Upper lobe of left lung (tissue), 6 donors: ENCODE measurements around the gene TARP.

Experiments
- ATAC-seq, 2 donors: fragments of 200-7000 bp; cut with Tn5 transposase; one replicate each; pipeline ENCODE4 v1.9.1; 2022; ENCODE audit warnings: mild to moderate bottlenecking in 2 of 2, moderate library complexity in 2 of 2; ENCODE audit not compliant: low FRiP score in 2 of 2
- DNase-seq, 2 donors: peaks; one replicate each; pipeline ENCODE4 v3.0.0-alpha.2; 2019 to 2020
- H3K27ac ChIP-seq, 4 donors: fragments of 200-600 bp; sonication (generic); one replicate each; pipeline ENCODE4 v1.5.1; 2016 to 2019
- H3K27me3 ChIP-seq, 4 donors: fragments of 200-600 bp; sonication (generic); one replicate each; pipeline ENCODE4 v1.5.1; 2017 to 2019
- H3K36me3 ChIP-seq, 4 donors: fragments of 200-600 bp; sonication (generic); one replicate each; pipeline ENCODE4 v1.5.1; 2016 to 2019
- H3K4me1 ChIP-seq, 4 donors: fragments of 200-600 bp; sonication (generic); one replicate each; pipeline ENCODE4 v1.5.1; 2018 to 2019
- H3K4me3 ChIP-seq, 4 donors: fragments of 200-600 bp; sonication (generic); one replicate each; pipeline ENCODE4 v1.5.1; 2017 to 2019; ENCODE audit warnings: mild to moderate bottlenecking in 2 of 4, moderate library complexity in 1 of 4
- H3K9me3 ChIP-seq, 4 donors: fragments of 200-600 bp; sonication (generic); one replicate each; pipeline ENCODE4 v1.5.1; 2018 to 2019
- EP300 ChIP-seq, 4 donors: sonication (generic); formaldehyde crosslinking; IDR thresholded peaks; one replicate each; pipeline ENCODE4 v1.5.1; 2017; ENCODE audit warnings: antibody characterized with exemption in 4 of 4, control low read depth in 2 of 4
- POLR2A ChIP-seq, 4 donors: fragments of 450-650 bp; IDR thresholded peaks; one replicate each; pipeline ENCODE4 v1.5.1; 2016 to 2017; ENCODE audit warnings: antibody characterized with exemption in 4 of 4, mild to moderate bottlenecking in 2 of 4
- POLR2AphosphoS5 ChIP-seq, 2 donors: sonication (generic); formaldehyde crosslinking; IDR thresholded peaks; one replicate each; pipeline ENCODE4 v1.5.1; 2017; ENCODE audit warnings: antibody characterized with exemption in 2 of 2
- WGBS, 2 donors: methylation state at CpG; one replicate each; pipeline ENCODE4 v1.1.5; 2017 to 2018; 5-methylcytosine and 5-hydroxymethylcytosine counted together
- TF ChIP-seq, protein P1 (sequence below), 6 experiments: fragments of 450-650 bp in 4 of 6; fragments of 200-600 bp in 2 of 6; sonication (generic) in 2 of 6; IDR thresholded peaks; one replicate each; pipeline ENCODE4 v1.5.1; 2016 to 2019; ENCODE audit warnings: antibody characterized with exemption in 6 of 6
- donor health status: DM: no; HTN: no; CAD: no; lungs with moderate emphysema.
- donor health status: DM: no; HTN: yes; CAD: no; lungs with severe emphysema.

TARP gene

DNA sequence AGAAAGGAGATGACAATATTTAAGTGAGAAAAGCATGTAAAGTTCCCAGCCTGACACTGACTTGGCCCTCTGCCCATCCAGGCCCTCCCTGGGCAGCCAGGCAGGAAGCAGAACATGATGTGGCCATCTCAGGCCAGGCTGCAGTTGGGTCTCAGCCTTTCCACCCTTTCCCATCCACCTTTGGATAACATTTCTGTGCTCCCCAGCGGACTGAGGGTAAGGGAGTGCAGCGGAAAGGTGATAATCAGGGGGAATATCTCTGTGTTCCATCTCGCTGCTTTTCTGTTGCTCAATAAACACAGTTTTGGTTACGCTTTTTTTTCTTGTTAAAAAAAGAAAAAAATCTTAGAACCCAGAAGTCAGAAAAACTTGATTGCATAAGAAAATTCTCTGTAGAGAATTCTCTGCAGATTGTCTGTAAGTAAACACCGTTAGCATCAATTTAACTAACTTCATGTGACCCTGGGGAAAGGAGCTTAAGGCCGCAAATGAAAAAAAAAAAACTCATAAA lies 37.2 kb upstream of the TARP start:
- DNase-seq: peak in 1 of 2 donors; percentile 68
- no peak for TF ChIP-seq POLR2A (IDR thresholded peaks at IDR 0.05)
- TF ChIP-seq EP300 (IDR thresholded peaks at IDR 0.05): no peak
- TF ChIP-seq, protein P1, sequence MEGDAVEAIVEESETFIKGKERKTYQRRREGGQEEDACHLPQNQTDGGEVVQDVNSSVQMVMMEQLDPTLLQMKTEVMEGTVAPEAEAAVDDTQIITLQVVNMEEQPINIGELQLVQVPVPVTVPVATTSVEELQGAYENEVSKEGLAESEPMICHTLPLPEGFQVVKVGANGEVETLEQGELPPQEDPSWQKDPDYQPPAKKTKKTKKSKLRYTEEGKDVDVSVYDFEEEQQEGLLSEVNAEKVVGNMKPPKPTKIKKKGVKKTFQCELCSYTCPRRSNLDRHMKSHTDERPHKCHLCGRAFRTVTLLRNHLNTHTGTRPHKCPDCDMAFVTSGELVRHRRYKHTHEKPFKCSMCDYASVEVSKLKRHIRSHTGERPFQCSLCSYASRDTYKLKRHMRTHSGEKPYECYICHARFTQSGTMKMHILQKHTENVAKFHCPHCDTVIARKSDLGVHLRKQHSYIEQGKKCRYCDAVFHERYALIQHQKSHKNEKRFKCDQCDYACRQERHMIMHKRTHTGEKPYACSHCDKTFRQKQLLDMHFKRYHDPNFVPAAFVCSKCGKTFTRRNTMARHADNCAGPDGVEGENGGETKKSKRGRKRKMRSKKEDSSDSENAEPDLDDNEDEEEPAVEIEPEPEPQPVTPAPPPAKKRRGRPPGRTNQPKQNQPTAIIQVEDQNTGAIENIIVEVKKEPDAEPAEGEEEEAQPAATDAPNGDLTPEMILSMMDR (IDR thresholded peaks at IDR 0.05): no peak
- TF ChIP-seq POLR2AphosphoS5 (IDR thresholded peaks at IDR 0.05): no peak
- H3K36me3 ChIP-seq: no peaks in the 10 kb centered on the region
- H3K27me3 ChIP-seq: no peaks in the 10 kb centered on the region
- H3K9me3 ChIP-seq: no peaks in the 10 kb centered on the region
- H3K4me1 ChIP-seq: peaks cover 10 to 21% (median 15%) of the 10 kb centered on the region in 4 donors
- H3K4me3 ChIP-seq: peak overlapping the region in 3 of 4 donors; percentile 36 to 55 (median 51)
- peak overlapping the region in 3 of 4 donors; percentile 49 to 81 (median 70) for H3K27ac ChIP-seq
- WGBS, 2 donors: 45 to 54% methylated on average over 6 of the region's 6 CpGs
- peak; percentile 16 to 58 for ATAC-seq

DNA sequence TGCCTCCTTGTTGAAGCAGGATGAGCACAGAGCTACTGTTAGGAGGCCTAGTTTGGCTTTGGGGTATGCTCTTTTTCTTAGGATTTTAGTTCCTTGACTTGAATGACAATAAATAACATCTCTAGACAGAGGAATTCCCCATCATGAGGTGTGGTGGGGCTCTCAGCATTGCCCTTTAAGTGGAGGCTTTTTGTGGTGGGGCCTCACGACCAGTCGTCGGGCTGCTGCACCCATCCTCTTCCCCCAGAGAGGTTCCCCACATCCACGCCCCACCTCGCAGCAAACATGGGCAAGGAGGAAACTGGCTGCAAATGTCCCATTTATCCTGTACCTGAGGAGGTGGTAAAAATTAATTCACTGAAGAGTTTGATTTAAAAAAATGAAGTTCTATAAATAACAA lies 36.1 kb upstream of the TARP start:
- no peaks in the 10 kb centered on the region for H3K36me3 ChIP-seq
- no peak overlapping the region for H3K27ac ChIP-seq
- no peak overlapping the region for H3K4me3 ChIP-seq
- no peaks in the 10 kb centered on the region for H3K27me3 ChIP-seq
- H3K4me1 ChIP-seq: peaks cover 10 to 21% (median 15%) of the 10 kb centered on the region in 4 donors
- 73 to 79% methylated on average over 5 of the region's 5 CpGs for WGBS, 2 donors
- TF ChIP-seq EP300 (IDR thresholded peaks at IDR 0.05) (no peak), POLR2AphosphoS5 (IDR thresholded peaks at IDR 0.05) (no peak), POLR2A (IDR thresholded peaks at IDR 0.05) (no peak)
- TF ChIP-seq, protein P1 (IDR thresholded peaks at IDR 0.05): no peak
- ATAC-seq: no peak
- H3K9me3 ChIP-seq: no peaks in the 10 kb centered on the region
- no peak for DNase-seq

DNA sequence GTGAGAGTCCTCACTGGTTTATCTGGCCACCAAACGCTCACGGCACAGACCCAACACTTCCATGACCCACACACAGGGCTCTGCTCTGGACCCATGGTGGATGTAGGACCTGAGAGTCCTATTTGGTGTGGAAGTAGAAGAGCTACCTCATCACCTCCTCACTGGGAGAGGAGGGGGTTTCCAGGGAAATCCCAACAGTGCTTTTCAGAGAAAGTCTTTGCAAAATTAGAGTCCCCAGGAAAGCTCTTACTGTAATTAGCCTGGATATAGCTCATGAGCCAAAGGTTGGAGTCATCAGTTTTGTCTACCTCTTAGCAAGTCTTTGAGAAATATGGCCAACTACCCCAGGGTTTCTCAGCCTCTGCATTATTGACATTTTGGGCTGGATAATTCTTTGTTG lies 34.7 kb upstream of the TARP start:
- Histone ChIP-seq H3K27ac (no peak overlapping the region), H3K27me3 (no peaks in the 10 kb centered on the region), H3K36me3 (no peaks in the 10 kb centered on the region), H3K4me1 (peaks cover 10 to 21% (median 13%) of the 10 kb centered on the region in 4 donors), H3K9me3 (no peaks in the 10 kb centered on the region), H3K4me3 (no peak overlapping the region)
- DNase-seq (no peak), ATAC-seq (no peak)
- TF ChIP-seq, protein P1 (IDR thresholded peaks at IDR 0.05): no peak
- 94 to 100% methylated on average over 2 of the region's 2 CpGs for WGBS, 2 donors

DNA sequence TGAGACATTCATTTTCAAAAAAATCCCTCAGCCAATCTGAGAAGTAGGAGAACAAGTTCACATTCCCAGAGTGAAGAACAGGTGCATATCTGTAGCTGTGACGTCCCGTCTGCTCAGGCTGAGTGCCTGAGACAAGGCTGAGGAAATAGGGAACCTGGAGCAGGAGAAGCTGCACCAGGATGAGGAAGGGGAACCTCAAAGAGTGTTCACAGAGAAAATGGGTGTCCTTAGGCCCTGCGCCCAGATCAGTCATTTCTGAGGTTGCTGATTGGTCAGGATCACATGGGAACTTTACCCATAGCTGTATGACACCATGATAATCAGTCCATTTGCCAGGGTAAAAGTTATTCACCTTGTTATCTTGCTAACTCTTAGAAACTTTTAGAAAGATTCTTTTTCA lies 34.2 kb upstream of the TARP start:
- Histone ChIP-seq H3K27ac (no peak overlapping the region), H3K36me3 (no peaks in the 10 kb centered on the region), H3K4me3 (no peak overlapping the region), H3K4me1 (peaks cover 6 to 21% (median 10%) of the 10 kb centered on the region in 4 donors), H3K9me3 (no peaks in the 10 kb centered on the region), H3K27me3 (no peaks in the 10 kb centered on the region)
- DNase-seq (peak in 1 of 2 donors; percentile 28), ATAC-seq (peak in 1 of 2 donors; percentile 54)
- TF ChIP-seq EP300 (IDR thresholded peaks at IDR 0.05) (no peak), POLR2A (IDR thresholded peaks at IDR 0.05) (no peak), POLR2AphosphoS5 (IDR thresholded peaks at IDR 0.05) (no peak)
- TF ChIP-seq, protein P1 (IDR thresholded peaks at IDR 0.05): no peak
- 74 to 79% methylated on average over 3 of the region's 3 CpGs for WGBS, 2 donors

DNA sequence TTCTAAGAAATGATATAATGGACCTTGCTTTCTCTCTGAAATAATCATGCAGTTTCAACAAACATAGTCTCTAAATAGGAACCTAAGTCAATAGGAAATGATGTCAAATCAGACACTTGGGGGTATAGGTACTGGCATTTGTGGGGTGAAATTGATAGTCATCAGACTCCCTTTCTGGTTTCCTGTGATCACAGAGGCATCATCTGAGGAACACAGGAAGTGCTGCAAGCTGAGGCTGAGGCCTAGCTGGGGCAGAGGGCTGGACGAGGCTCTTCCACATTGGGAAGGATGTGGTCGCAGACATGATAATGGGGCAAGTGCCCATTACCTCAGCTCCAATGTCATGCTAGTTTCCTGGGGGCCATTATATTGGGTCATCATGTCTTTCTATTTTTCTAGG lies 33.5 kb upstream of the TARP start:
- TF ChIP-seq POLR2A (IDR thresholded peaks at IDR 0.05) (no peak), POLR2AphosphoS5 (IDR thresholded peaks at IDR 0.05) (peak in 1 of 2 donors; percentile 43)
- WGBS, 2 donors: 75 to 89% methylated on average over 2 of the region's 2 CpGs
- DNase-seq (no peak), ATAC-seq (no peak)
- H3K4me1 ChIP-seq: peaks cover 5 to 18% (median 8%) of the 10 kb centered on the region in 4 donors
- no peak overlapping the region for H3K27ac ChIP-seq
- no peaks in the 10 kb centered on the region for H3K27me3 ChIP-seq
- no peak overlapping the region for H3K4me3 ChIP-seq
- H3K36me3 ChIP-seq: no peaks in the 10 kb centered on the region
- no peaks in the 10 kb centered on the region for H3K9me3 ChIP-seq
